Activated naive CD4-positive, alpha-beta T cell treated with anti-CD3 and anti-CD28 coated beads, Interleukin-2, amount 10 ng/mL, durations not matched to agents 7 days and 5 days (primary cell): ENCODE results near the gene GRM5.
"Not testable (repeated sequence)": the region's sequence is repeated elsewhere in the genome, so short reads cannot be mapped to it uniquely, and the experiment has no call there.

Experiments
- CTCF ChIA-PET: fragments of 350-600 bp; sonication (Branson Sonifier 250); formaldehyde crosslinking; loops from one replicate; lab custom pipeline; 2021; ENCODE audit warnings: antibody characterized with exemption; lab: Charles Lee
- DNase-seq: peaks from one replicate; pipeline ENCODE4 v3.0.0-alpha.2; 2020
- H3K27ac Mint-ChIP-seq: one replicate; pipeline ENCODE4 v1.8.0; 2021; ENCODE audit warnings: mild to moderate bottlenecking, moderate library complexity, mixed read lengths
- H3K27me3 Mint-ChIP-seq: one replicate; pipeline ENCODE4 v1.8.0; 2021; ENCODE audit warnings: mild to moderate bottlenecking, mixed read lengths
- H3K36me3 Mint-ChIP-seq: one replicate; pipeline ENCODE4 v1.8.0; 2021; ENCODE audit warnings: mixed read lengths
- H3K4me1 Mint-ChIP-seq: one replicate; pipeline ENCODE4 v1.8.0; 2021; ENCODE audit warnings: mixed read lengths
- H3K4me3 Mint-ChIP-seq: one replicate; pipeline ENCODE4 v1.8.0; 2021; ENCODE audit warnings: mild to moderate bottlenecking, moderate library complexity, mixed read lengths
- H3K9me3 Mint-ChIP-seq: one replicate; pipeline ENCODE4 v1.8.0; 2021; ENCODE audit warnings: mixed read lengths

Gene GRM5

DNA sequence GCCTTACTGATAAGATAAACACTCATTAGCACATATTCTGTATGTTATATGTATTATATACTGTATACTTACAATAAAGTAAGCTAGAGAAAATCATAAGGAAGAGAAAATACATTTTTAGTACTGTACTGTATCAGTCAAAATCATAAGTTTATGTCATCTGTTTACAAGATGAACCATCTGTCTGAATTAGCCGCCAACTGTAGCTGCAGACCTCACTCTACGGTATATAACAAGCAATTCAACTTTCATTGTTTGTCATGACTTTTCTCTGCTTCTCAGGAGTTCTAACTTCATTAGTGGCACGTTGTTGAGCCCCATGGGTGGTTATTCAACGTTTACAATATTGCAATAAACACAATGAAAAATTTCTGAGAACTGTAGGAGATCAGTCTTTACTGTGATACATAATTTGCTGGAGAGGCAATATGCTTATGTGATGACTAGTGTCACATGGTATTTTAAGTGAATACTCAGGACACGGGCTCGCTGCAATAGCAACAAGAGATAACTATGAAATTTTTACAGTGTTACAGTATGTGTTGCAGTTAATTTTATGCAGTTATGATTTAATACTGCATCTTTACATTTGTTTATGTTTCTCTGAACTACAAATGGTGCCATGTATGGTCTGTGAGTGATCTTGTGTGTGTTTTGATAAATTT lies 596.1 kb downstream of the GRM5 start:
- H3K4me1 Mint-ChIP-seq: no peaks in the 10 kb centered on the region
- no peak overlapping the region for H3K4me3 Mint-ChIP-seq
- no peaks in the 10 kb centered on the region for H3K9me3 Mint-ChIP-seq
- H3K27ac Mint-ChIP-seq: no peak overlapping the region
- H3K27me3 Mint-ChIP-seq: peaks cover 3% of the 10 kb centered on the region
- DNase-seq: no peak
- H3K36me3 Mint-ChIP-seq: no peaks in the 10 kb centered on the region
- CTCF ChIA-PET: no interaction called here

DNA sequence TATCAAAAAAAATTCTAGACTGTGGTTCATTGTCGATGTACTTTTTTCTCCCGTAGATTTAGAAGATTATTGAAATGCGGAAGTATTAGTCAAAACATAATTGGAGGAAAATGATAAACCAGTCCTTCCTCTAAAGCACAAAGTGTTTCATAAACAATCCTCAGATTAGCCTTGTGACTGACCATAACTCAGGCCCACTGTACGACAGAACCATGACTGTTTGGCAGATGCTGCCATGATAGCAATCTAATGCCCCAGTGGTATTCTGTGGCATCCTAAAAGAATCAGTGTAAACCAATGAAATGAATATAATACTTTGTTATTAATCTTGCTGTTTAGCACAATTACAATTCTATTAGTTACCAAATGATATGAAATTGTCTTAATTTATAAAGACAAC lies 601.3 kb downstream of the GRM5 start:
- Mint-ChIP-seq H3K27me3 (peaks cover 16% of the 10 kb centered on the region), H3K36me3 (peaks cover 3% of the 10 kb centered on the region), H3K4me3 (no peak overlapping the region), H3K4me1 (no peaks in the 10 kb centered on the region), H3K27ac (no peak overlapping the region), H3K9me3 (peaks cover 3% of the 10 kb centered on the region)
- CTCF ChIA-PET: no interaction called here
- DNase-seq: no peak

DNA sequence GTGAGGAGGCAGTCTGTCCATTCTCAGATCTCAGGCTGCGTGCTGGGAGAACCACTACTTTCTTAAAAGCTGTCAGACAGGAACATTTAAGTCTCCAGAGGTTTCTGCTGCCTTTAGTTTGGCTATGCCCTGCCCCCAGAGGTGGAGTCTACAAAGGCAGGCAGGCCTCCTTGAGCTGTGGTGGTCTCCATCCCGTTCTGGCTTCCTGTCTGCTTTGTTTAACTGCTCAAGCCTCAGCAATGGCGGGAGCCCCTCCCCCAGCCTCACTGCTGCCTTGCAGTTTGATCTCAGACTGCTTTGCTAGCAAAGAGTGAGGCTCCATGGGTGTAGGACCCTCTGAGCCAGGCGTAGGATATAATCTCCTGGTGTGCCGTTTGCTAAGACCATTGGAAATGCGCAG lies 602.5 kb downstream of the GRM5 start:
- H3K27ac Mint-ChIP-seq, H3K9me3 Mint-ChIP-seq, DNase-seq, H3K4me1 Mint-ChIP-seq, CTCF ChIA-PET, H3K4me3 Mint-ChIP-seq, H3K36me3 Mint-ChIP-seq: not testable (repeated sequence)
- H3K27me3 Mint-ChIP-seq: peaks cover 16% of the 10 kb centered on the region

DNA sequence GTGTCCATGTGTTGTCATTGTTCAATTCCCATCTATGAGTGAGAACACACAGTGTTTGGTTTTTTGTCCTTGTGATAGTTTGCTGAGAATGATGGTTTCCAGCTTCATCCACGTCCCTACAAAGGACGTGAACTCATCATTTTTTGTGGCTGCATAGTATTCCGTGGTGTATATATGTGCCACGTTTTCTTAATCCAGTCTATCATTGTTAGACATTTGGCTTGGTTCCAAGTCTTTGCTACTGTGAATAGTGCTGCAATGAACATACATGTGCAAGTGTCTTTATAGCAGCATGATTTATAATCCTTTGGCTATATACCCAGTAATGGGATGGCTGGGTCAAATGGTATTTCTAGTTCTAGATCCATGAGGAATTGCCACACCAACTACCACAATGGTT lies 607.7 kb downstream of the GRM5 start:
- DNase-seq, H3K36me3 Mint-ChIP-seq, H3K4me1 Mint-ChIP-seq, H3K9me3 Mint-ChIP-seq, CTCF ChIA-PET, H3K27me3 Mint-ChIP-seq, H3K27ac Mint-ChIP-seq, H3K4me3 Mint-ChIP-seq: not testable (repeated sequence)

DNA sequence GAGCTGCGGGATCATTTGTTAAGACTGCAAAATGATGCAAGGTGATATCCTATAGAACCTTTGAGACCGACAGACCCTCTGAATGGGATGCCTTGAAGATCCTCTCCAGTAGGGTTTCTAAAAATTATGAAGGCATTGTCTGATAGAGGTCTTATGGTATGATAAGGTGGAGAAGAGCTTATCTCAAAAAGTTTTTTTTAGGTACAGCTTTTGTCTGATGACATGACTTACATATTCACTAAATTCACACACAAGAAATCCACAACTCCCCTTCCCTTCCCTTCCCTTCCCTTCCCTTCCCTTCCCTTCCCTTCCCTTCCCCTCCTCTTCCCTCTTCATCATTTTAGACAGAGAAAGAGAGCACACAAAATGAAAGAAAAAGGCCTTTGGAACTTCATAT lies 609.8 kb downstream of the GRM5 start:
- no peak for DNase-seq
- Mint-ChIP-seq H3K9me3 (peaks cover 3% of the 10 kb centered on the region), H3K4me1 (no peaks in the 10 kb centered on the region), H3K36me3 (no peaks in the 10 kb centered on the region), H3K4me3 (no peak overlapping the region), H3K27me3 (no peaks in the 10 kb centered on the region), H3K27ac (no peak overlapping the region)
- CTCF ChIA-PET: no interaction called here

DNA sequence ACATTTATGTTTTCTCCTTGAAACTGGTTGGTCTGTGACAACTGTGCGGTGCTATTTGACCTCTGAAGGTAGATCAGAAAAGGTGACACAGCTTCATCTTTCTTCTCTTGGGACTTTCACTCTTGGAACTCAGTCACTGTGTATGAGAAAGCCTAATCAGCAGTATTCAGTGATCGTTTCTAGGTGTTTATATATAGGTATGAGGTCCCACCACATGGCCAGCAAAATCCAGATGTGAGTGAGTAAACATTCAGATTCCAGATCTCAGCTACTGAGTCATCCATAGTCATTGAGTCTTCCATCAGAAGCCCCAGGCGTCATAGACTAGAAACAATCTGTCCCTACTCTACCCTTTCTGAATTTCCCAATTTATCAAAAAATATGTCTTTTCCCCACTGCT lies 610.9 kb downstream of the GRM5 start:
- no peak overlapping the region for H3K27ac Mint-ChIP-seq
- no peaks in the 10 kb centered on the region for H3K4me1 Mint-ChIP-seq
- no peak overlapping the region for H3K4me3 Mint-ChIP-seq
- no peak for DNase-seq
- H3K27me3 Mint-ChIP-seq: no peaks in the 10 kb centered on the region
- H3K36me3 Mint-ChIP-seq: no peaks in the 10 kb centered on the region
- H3K9me3 Mint-ChIP-seq: peaks cover 3% of the 10 kb centered on the region
- CTCF ChIA-PET: no interaction called here
